Lower leg skin (tissue), 3 donors: ENCODE data around the gene KRTAP5-10.

Source experiments
- CTCF ChIP-seq, 3 donors: fragments of 450-650 bp; IDR thresholded peaks; one replicate each; pipeline ENCODE4 v1.5.1; 2016; ENCODE audit warnings: antibody characterized with exemption in 3 of 3, mild to moderate bottlenecking in 3 of 3, moderate library complexity in 2 of 3
- POLR2A ChIP-seq, 2 donors: fragments of 450-650 bp; IDR thresholded peaks; one replicate each; pipeline ENCODE4 v1.6.1; 2016 to 2017; ENCODE audit warnings: antibody characterized with exemption in 2 of 2, mild to moderate bottlenecking in 1 of 2, moderate library complexity in 1 of 2

- TF ChIP-seq CTCF (IDR thresholded peaks at IDR 0.05) (no peak), POLR2A (IDR thresholded peaks at IDR 0.05) (no peak)
These were observed 3.5 kb downstream of the KRTAP5-10 start for GRCh38 chr11:71568704-71569349.
